ENCODE measurements around the gene OLFM1.

The OLFM1 gene

GRCh38 chr9:135076876-135077430, 10.5 kb upstream of the OLFM1 start:
- no peak for DNase-seq

- DNase-seq: no peak
Observed at GRCh38 chr9:135077497-135078200, 9.8 kb upstream of the OLFM1 start.

DNA sequence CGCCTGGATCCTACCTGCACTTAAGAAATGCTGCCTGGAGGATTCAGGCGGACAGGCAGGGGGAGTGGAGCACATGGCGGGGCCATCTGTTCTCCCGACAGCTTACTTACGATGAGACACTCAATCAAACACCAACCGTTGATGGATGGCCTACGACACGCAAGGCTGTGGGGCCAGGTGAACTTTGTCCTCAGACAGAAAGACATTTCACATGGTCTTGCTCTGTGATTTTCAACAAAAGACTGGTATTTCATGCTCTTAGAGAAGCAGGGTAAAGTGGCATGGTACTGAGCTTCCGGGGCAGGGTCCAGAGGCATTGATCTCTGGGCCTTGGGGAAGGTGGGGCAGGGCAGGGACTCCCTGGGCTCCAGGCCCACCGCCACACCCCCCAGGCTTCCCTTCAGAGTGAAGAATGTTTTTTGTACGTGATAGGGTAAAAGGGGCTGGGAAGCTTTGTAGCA, 9.1 kb upstream of the OLFM1 start:
- no peak for DNase-seq

- no peak for DNase-seq
Observed at GRCh38 chr9:135079018-135079417, 8.4 kb upstream of the OLFM1 start.

DNA sequence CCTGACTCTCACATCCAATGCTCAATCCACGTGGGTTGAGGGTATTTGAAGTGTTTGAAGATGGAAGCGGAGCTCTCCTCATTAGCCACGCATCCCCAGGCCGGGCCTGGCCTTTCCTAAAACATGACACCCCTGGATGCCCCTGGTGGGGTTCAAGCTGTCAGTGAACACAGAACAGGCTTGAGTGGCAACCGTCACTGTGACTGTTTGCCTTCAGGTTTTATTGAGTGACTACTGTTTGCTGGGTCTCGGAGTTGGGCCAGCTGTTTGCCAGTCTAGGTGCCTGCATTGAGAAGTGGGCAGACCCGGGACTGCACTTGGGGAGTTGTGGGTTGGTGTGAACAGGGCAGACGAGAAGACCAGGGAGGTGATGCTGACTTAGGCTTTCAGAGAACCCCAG, 7.8 kb upstream of the OLFM1 start:
- DNase-seq: no peak

GRCh38 chr9:135080286-135081263, 6.9 kb upstream of the OLFM1 start:
- DNase-seq: no peak

- DNase-seq: no peak
Observed at GRCh38 chr9:135081264-135081660, 6.2 kb upstream of the OLFM1 start.

- DNase-seq: no peak
Observed at GRCh38 chr9:135081731-135082130, 5.7 kb upstream of the OLFM1 start.

DNA sequence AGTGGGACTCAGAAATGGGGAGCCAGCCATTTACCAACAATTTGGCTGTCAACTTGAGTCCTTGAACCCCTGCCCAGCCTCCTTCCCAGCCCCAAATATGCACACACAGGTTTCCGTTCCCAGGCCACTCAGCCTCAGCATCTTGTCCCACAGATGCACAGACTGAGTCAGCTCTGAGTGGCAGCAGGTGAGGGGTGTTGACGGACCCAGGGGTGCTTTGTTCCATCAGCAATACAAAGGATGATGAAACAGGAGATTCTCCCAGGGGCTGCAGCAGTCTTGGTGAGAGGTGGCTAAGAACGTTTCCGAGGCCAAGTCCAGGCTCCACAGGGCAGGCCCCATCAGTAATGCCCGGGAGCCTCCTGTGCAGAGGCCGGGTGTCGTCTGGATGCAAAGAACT, 4.9 kb upstream of the OLFM1 start:
- no peak for DNase-seq

DNA sequence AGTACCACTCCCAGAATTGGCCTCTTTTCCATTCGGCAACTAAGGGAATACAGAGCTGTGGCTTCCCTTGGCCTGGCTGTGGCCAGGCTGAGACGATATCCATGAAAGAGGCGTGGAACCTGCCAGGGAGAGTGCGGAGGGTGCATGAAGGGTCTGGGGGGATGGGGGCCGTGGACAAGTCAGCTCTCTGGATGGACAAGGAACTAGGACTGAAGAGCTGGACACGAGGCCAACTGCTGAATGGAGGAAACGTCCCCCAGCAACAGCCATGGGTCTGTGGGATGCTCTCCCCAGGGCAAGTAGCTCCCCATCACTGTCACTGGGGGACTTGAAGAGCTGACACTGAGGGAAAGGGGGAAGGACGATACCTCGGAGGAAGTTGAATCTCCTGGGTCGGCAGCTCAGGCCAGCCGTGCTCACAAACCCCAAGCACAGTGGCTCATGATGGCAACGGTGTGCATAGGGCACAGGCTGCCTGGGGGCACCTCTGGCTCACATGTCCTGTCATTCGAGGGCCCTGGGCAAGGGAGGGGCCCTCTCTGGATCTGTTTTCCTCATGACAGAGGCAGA, 4.1 kb upstream of the OLFM1 start:
- no peak for DNase-seq

- DNase-seq: no peak
Observed at GRCh38 chr9:135083831-135084230, 3.6 kb upstream of the OLFM1 start.

DNA sequence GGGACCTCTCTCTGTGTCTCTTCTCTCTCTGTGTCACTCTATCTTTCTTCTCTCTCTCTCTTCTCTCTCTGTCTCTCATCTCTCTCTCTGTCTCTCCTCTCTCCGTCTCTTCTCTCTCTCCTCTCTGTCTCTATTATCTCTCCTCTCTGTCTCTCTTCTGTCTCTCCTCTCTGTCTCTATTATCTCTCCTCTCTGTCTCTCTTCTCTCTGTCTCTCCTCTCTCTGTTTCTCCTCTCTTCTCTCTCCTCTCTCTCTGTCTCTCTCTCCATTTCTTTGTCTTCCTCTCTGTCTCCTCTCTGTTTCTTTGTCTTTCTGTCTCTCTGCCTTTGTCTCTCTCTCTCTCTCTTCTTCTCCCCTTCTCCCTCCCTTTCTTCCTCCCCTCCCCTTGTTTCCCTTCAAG, 3.2 kb upstream of the OLFM1 start:
- DNase-seq: no peak

DNA sequence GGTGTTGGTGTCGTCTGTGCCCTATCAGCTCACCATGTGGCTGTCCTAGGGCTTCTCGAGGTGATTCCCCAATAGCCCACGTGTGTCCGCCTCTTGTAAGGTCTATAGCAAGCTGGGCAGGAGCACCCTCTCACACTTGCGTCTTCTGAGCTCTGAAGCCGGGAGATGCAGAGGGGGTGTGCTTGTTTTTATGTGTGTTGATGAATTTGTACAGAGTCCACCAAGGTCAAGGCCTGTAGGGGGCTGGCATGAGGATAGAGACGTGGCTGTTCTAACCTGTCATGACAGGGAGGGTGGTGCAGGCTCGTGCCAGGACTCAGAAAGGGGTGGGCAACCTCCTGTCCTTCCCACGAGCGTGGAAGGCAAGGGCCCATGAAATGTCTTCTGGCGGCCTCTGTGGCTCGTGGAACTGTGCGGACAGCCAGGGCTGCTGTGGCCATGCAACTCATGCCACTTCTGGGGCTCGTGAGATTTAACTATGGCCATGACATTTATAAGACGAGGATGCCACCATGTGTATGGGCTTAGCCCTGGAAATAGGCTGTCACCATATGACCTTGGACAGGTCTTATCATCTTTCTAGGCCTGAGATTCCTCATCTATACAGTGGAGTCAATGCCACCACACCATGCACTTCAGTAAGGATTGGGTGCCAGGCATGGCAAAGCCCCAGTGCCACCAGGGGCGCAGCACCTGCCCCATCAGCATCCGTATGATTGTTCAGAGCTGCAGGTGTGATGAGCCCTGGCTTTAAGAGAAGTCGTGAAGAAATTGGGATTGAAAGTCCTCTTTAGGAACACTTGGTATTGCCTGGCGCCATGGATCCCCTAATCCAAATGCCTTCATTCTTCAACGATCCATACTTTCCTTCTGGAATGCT, 2.3 kb upstream of the OLFM1 start:
- no peak for DNase-seq

DNA sequence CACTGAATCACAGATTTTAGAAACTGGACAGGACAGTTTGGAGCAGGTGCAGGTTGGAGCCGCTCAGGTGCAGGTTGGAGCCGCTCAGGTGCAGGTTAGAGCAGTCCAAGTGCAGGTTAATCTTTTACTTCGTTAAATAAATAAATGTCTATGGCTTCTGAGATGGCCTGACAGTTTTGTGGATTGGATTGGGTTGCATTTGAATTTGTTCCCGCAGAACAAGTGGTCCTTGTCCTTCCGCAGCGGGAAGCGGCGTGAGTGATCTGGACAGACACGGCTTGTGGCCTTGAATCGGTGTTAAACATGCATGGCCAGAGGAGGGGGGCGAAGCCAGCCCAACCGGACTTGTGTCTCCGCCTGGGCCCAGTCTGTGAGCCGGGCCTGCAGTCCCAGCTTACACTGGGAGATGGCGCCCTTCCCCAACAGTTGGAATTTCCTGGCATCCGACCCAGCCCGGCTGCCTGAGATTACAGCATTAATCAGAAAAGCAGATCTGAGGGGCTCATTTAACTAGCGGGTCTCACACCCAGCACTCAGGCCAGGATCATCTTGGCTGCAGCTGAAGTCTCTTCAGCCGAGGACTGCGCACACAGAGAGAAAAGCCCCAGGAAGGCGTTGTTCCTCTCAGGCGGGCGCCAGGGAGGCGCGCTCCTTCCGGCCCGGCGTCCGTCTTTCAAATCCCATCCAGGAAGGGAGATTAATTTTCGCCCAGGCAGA, 1.5 kb upstream of the OLFM1 start:
- DNase-seq: peak in 1 of 2 experiments; percentile 12

GRCh38 chr9:135086597-135087488, 625 bp upstream of the OLFM1 start:
- no peak for DNase-seq

GRCh38 chr9:135087899-135088347, 455 bp downstream of the OLFM1 start:
- no peak for DNase-seq

- no peak for DNase-seq
Observed at GRCh38 chr9:135088348-135088978, 995 bp downstream of the OLFM1 start.

DNA sequence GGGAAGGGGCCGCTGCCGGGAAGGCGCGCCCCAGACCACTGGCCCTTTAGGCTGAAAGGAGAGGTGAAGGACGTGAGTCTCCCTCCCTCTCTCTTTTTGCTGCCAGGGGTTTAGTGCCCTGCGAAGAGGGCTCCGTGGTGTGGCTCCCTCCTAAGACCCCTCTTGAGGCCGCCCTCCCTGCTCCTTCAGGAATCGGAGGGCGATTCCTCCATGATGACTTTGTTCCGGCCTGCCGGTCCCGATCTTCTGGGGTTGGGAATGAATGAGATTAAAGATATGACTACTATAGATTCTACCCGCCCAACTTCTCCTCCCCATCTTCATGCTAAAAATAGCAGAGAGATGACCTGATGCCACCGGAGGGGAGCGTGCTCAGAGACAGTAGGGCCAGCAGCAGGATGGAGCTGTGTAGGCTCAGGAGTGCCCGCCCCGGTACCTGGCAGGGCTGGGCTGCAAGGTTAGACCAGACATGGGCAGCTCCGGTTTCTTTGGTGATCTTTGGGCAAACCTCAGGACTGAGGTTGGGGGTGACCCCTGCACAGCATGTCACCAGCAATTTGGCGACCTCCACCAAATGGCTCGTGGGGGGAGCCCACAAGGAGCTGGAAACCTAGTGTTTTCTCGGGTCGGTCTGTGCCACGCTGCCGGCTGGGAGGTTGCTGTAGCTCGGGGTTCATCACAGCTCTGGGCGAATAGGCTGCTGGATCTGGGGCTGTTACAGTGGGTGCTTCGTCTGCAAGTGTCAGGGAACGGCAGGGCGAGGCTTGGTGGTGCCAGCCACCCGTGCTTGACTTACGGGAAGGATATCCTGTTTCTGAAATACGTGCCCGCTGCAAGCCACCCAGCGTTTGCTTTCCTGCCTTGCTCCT, 1.7 kb downstream of the OLFM1 start:
- DNase-seq: no peak

DNA sequence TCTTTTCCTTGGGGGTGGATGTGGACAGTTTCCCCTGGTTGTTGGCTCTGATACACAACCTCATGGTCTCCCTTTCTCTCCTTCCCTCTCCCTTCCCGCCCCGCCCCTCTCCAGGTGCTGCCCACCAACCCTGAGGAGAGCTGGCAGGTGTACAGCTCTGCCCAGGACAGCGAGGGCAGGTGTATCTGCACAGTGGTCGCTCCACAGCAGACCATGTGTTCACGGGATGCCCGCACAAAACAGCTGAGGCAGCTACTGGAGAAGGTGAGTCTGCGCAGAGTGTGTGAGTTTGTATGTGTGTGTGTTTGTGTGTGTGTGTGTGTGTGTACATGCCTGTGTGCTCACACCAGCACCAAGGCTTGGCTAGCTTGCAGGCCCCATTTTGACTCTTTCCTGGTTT, 2.6 kb downstream of the OLFM1 start:
- no peak for DNase-seq

Measured in stimulated activated CD4-positive, alpha-beta T cell treated with anti-CD3 and anti-CD28 coated beads, Interleukin-4, amount 100 ng/mL, for 4 hours (primary cell).